Measurements from ENCODE around the gene WDR37. TPM values are rescaled to one million over a fixed set of nuclear protein-coding genes. Genes with fewer than 3 reads are reported as not detected.

WDR37 gene
- total and polyA plus RNA-seq, 2 donors (not counting 1 experiment from before 2014, with no cell fraction given): 17.3 to 33.2 TPM

DNA sequence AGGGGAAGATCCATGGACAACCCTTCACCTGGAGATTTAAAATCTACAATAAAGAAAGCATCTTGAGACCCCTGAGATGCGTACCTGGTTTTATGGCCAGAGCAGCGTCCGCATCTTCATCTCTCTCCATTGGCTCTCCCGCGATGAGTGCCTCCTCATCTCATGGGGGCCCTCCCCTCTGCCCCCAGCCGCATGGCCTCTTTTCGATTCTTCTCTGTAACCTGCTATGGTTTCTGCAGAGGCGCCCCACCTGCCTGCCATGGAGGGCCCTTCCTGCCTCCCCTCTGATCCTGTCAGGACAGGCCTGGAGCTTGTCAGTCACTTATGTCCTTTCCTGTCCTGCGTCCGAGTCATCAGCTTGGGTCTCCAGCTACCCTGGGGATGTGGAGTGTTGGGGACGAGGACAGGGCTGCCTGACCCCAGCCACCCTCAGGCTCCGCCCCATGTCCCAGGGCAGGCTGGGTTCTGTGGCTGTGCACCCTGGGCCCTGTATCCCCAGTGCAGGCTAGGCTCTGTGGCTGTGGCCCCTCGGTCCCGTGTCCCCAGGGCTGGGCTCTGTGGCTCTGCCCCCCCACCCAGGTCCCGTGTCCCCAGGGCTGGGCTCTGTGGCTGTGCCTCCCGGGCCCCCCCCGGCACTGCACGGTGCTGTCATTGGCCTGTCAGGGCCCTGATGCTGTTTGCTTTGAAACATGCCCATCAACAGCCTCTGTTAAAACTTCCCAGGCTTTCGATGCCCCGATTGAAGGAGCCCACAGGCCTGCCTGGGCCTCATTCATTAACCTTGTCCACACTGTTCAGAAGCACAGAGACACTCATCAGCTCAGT lies 99.8 kb downstream of the WDR37 start:
- ChIA-PET CTCF (no interaction called here), POLR2A (no interaction called here)
- Histone ChIP-seq H4K20me1 (ENCODE audit: control insufficient read depth, insufficient read depth, low read length, poor library complexity, severe bottlenecking) (no peaks in the 10 kb centered on the region), H3K27ac (ENCODE audit: low read length in 2 of 2) (no peak overlapping the region), H3K4me1 (ENCODE audit: control insufficient read depth in 2 of 2, insufficient read depth in 2 of 2, low read length in 2 of 2) (no peaks in the 10 kb centered on the region), H3K27me3 (replicated peaks in 1 of 4; ENCODE audit: control extremely low read depth in 1 of 4, control insufficient read depth in 3 of 4, insufficient read depth in 4 of 4, low read length in 3 of 4) (no peaks in the 10 kb centered on the region), H3K9ac (ENCODE audit: low read length) (no peak overlapping the region), H3K9me3 (ENCODE audit: control extremely low read depth in 1 of 3, control insufficient read depth in 2 of 3, insufficient read depth in 1 of 3, low read length in 2 of 3) (peaks cover 0 to 4% (median 0%) of the 10 kb centered on the region in 3 donors), H3K4me2 (replicated peaks; ENCODE audit: low read depth, low read length, poor library complexity, severe bottlenecking) (no peak overlapping the region), H3K36me3 (replicated peaks in 1 of 2; ENCODE audit: control extremely low read depth in 1 of 2, control insufficient read depth in 1 of 2, extremely low read depth in 1 of 2, insufficient read depth in 2 of 2, low read length in 1 of 2) (no peaks in the 10 kb centered on the region), H3K4me3 (ENCODE audit: control extremely low read depth in 1 of 5, extremely low read depth in 1 of 5, insufficient read depth in 1 of 5, low read depth in 2 of 5, low read length in 4 of 5) (no peak overlapping the region), H3K79me2 (ENCODE audit: control insufficient read depth, insufficient read depth, low read length) (no peaks in the 10 kb centered on the region), H2AFZ (ENCODE audit: insufficient read depth, low read depth, low read length, poor library complexity, severe bottlenecking) (no peak overlapping the region)
- Mint-ChIP-seq H3K27me3 (peaks cover 27% of the 10 kb centered on the region), H3K27ac (no peak overlapping the region), H3K4me3 (no peak overlapping the region), H3K4me1 (no peaks in the 10 kb centered on the region), H3K9me3 (ENCODE audit: insufficient read depth) (no peaks in the 10 kb centered on the region)
- ATAC-seq (ENCODE audit: low read depth) (no peak), DNase-seq (no peak)
- WGBS (ENCODE audit: insufficient coverage): 96% methylated on average over 20 of the region's 20 CpGs
- intact Hi-C loops (cut with micrococcal nuclease): no loop called here
- TF ChIP-seq, protein P1, sequence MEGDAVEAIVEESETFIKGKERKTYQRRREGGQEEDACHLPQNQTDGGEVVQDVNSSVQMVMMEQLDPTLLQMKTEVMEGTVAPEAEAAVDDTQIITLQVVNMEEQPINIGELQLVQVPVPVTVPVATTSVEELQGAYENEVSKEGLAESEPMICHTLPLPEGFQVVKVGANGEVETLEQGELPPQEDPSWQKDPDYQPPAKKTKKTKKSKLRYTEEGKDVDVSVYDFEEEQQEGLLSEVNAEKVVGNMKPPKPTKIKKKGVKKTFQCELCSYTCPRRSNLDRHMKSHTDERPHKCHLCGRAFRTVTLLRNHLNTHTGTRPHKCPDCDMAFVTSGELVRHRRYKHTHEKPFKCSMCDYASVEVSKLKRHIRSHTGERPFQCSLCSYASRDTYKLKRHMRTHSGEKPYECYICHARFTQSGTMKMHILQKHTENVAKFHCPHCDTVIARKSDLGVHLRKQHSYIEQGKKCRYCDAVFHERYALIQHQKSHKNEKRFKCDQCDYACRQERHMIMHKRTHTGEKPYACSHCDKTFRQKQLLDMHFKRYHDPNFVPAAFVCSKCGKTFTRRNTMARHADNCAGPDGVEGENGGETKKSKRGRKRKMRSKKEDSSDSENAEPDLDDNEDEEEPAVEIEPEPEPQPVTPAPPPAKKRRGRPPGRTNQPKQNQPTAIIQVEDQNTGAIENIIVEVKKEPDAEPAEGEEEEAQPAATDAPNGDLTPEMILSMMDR (IDR thresholded peaks at IDR 0.05): no peak
- no peak for TF ChIP-seq EZH2 (IDR thresholded peaks at IDR 0.05; ENCODE audit: borderline replicate concordance, insufficient read depth, low read depth, low read length, poor library complexity, severe bottlenecking)

DNA sequence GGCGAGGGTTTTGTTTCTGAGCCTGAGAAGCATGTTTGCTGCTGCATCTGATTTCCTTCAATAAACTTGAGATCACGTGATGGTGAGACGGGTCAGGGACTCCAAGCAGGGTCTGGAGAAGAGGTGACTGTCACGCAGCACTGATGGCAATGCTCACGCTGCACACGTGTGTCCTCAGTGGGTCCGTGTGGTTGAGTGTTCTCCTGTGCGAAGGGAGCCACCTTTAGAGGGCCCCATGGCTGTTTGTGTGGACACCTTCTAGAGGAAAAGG lies 100.4 kb downstream of the WDR37 start:
- Mint-ChIP-seq H3K4me3 (no peak overlapping the region), H3K9me3 (ENCODE audit: insufficient read depth) (no peaks in the 10 kb centered on the region), H3K27ac (no peak overlapping the region), H3K27me3 (peaks cover 24% of the 10 kb centered on the region), H3K4me1 (no peaks in the 10 kb centered on the region)
- TF ChIP-seq, protein P1 (IDR thresholded peaks at IDR 0.05): no peak
- TF ChIP-seq EZH2 (IDR thresholded peaks at IDR 0.05; ENCODE audit: borderline replicate concordance, insufficient read depth, low read depth, low read length, poor library complexity, severe bottlenecking): no peak
- DNase-seq (no peak), ATAC-seq (ENCODE audit: low read depth) (no peak)
- H4K20me1 ChIP-seq (ENCODE audit: control insufficient read depth, insufficient read depth, low read length, poor library complexity, severe bottlenecking): no peaks in the 10 kb centered on the region
- intact Hi-C loops (cut with micrococcal nuclease): no loop called here
- H3K4me3 ChIP-seq (ENCODE audit: control extremely low read depth in 1 of 5, extremely low read depth in 1 of 5, insufficient read depth in 1 of 5, low read depth in 2 of 5, low read length in 4 of 5): no peak overlapping the region
- no peak overlapping the region for H3K4me2 ChIP-seq (replicated peaks; ENCODE audit: low read depth, low read length, poor library complexity, severe bottlenecking)
- WGBS (ENCODE audit: insufficient coverage): 94% methylated on average over 8 of the region's 8 CpGs
- POLR2A ChIA-PET: no interaction called here
- no peaks in the 10 kb centered on the region for H3K36me3 ChIP-seq (replicated peaks in 1 of 2; ENCODE audit: control extremely low read depth in 1 of 2, control insufficient read depth in 1 of 2, extremely low read depth in 1 of 2, insufficient read depth in 2 of 2, low read length in 1 of 2)
- no peaks in the 10 kb centered on the region for H3K27me3 ChIP-seq (replicated peaks in 1 of 4; ENCODE audit: control extremely low read depth in 1 of 4, control insufficient read depth in 3 of 4, insufficient read depth in 4 of 4, low read length in 3 of 4)
- H3K79me2 ChIP-seq (ENCODE audit: control insufficient read depth, insufficient read depth, low read length): no peaks in the 10 kb centered on the region
- no peak overlapping the region for H3K9ac ChIP-seq (ENCODE audit: low read length)
- H3K27ac ChIP-seq (ENCODE audit: low read length in 2 of 2): no peak overlapping the region
- H3K9me3 ChIP-seq (ENCODE audit: control extremely low read depth in 1 of 3, control insufficient read depth in 2 of 3, insufficient read depth in 1 of 3, low read length in 2 of 3): peaks cover 0 to 4% (median 0%) of the 10 kb centered on the region in 3 donors
- no peak overlapping the region for H2AFZ ChIP-seq (ENCODE audit: insufficient read depth, low read depth, low read length, poor library complexity, severe bottlenecking)
- H3K4me1 ChIP-seq (ENCODE audit: control insufficient read depth in 2 of 2, insufficient read depth in 2 of 2, low read length in 2 of 2): no peaks in the 10 kb centered on the region
- CTCF ChIA-PET: no interaction called here

Data from B cell (primary cell).